Activated CD4-positive, alpha-beta T cell treated with anti-CD3 and anti-CD28 coated beads, Interleukin-10, Interleukin-2, amounts not matched to agents 100 ng/mL and 50 ng/mL, durations not matched to agents 16 hours and 8 hours (primary cell): Measurements from ENCODE around the gene ACTR10.

ENCODE experiments used
- DNase-seq: peaks from one replicate; pipeline ENCODE4 v3.0.0-alpha.2; 2020

The ACTR10 gene

DNA sequence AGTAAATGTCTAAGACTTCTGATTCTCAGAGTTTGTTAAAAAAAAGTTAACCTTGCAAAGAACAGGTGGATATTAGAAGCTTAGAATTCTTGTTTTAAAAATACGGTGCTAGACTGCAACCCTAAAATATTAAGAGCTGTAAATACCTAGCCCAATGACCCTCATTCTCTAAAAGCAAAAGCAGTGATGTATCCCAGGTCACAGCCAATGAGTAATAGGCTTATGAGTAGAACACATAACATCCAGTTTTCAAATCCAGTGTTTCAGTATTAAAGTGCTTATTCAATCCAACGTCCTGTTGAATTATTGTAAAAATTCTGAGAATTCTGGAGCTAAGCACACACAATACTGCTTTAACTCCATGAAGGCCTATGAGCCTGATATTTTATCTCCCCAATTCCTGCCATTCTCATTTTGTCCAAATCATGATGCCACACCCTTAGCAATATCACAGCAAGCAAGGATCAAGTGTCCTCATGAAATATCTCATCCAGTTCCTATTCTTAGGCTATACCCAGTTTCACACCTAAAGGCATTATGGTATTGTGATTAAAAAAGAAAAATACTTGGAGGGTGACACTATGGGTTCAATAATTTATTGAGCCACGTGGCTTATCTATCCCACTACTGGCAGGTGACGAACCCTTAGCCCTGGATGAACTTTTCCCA lies 83.1 kb downstream of the ACTR10 start:
- no peak for DNase-seq

DNA sequence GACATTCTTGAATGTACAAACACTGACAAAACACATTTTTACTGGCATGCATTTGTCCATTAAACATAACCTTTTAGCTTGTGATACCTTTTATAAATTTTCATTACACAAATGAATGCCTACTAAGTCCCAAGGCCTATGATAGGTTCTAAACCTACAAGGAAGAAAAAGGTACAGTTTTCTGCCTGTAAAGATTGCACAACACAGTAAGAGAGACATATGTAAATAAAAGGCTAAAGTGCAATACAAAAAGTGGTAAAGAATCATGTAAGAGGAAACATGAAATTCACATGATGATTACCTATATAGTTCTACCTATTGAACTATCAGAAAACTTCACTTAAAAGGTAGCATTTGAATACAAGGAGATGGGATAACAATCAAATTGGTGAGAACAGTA lies 83.8 kb downstream of the ACTR10 start:
- DNase-seq, result no peak

DNA sequence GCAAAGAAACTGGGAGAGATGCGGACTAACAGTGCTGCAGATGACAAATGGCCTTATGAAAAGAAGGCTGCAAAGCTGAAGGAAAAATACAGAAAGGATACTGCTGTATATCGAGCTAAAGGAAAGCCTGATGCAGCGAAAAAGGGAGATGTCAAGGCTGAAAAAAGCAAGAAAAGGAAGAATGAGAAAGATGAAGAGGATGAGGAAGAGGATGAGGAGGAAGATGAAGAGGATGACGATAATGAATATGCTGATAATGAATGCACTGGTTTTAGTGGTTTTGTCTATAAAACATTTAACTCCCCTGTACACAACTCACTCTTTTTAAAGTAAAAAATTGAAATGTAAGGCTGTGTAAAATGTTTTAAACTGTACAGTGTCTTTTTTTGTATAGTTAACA lies 85.2 kb downstream of the ACTR10 start:
- DNase-seq, result no peak
